Natural killer cell (primary cell): ENCODE results near the gene PEPD. TPM values are rescaled to one million over a fixed set of nuclear protein-coding genes. Genes with fewer than 3 reads are reported as not detected.

Experiments used
- ATAC-seq, 3 donors: fragments of 150-1000 bp in 2 of 3; fragments of 200-7000 bp in 1 of 3; cut with Tn5 transposase; 1 replicate in 1 of 3; 2 replicates in 2 of 3; pipeline ENCODE4 v1.10.0; 2021; ENCODE audit warnings: mild to moderate bottlenecking in 2 of 3, moderate library complexity in 2 of 3
- DNase-seq, 2 donors: peaks; one replicate each; pipeline versions ENCODE4 v3.0.0 to v3.0.0-alpha.2; 2013 to 2021; ENCODE audit warnings: mixed read lengths in 1 of 2
- H3K27ac ChIP-seq: one replicate; pipeline ENCODE4 v1.5.1; 2013; ENCODE audit warnings: mild to moderate bottlenecking, low read length
- H3K27me3 ChIP-seq: one replicate; pipeline ENCODE4 v1.6.1; 2013; ENCODE audit warnings: low read length; ENCODE audit not compliant: control insufficient read depth, insufficient read depth
- H3K36me3 ChIP-seq: one replicate; pipeline ENCODE4 v1.6.1; 2013; ENCODE audit warnings: low read length; ENCODE audit not compliant: control insufficient read depth, insufficient read depth
- H3K4me1 ChIP-seq: one replicate; pipeline ENCODE4 v1.6.1; 2013; ENCODE audit warnings: low read length; ENCODE audit not compliant: control insufficient read depth, insufficient read depth
- H3K4me3 ChIP-seq: one replicate; pipeline ENCODE4 v1.5.1; 2013; ENCODE audit warnings: low read length
- H3K9me3 ChIP-seq: one replicate; pipeline ENCODE4 v1.6.1; 2013; ENCODE audit warnings: low read length; ENCODE audit not compliant: control insufficient read depth, insufficient read depth
- H3K27ac Mint-ChIP-seq, 2 donors: one replicate each; pipeline ENCODE4 v1.8.0; 2022; ENCODE audit warnings: mild to moderate bottlenecking in 2 of 2, mixed read lengths in 2 of 2, moderate library complexity in 1 of 2
- H3K27me3 Mint-ChIP-seq, 2 donors: one replicate each; pipeline ENCODE4 v1.8.0; 2022; ENCODE audit warnings: low read depth in 2 of 2, mixed read lengths in 2 of 2
- H3K36me3 Mint-ChIP-seq: one replicate; pipeline ENCODE4 v1.8.0; 2022; ENCODE audit warnings: mixed read lengths
- H3K4me1 Mint-ChIP-seq, 2 donors: one replicate each; pipeline ENCODE4 v1.8.0; 2022; ENCODE audit warnings: mixed read lengths in 2 of 2
- H3K4me3 Mint-ChIP-seq: one replicate; pipeline ENCODE4 v1.8.0; 2022; ENCODE audit warnings: mild to moderate bottlenecking, moderate library complexity, mixed read lengths
- H3K9me3 Mint-ChIP-seq, 2 donors: one replicate each; pipeline ENCODE4 v1.8.0; 2022; ENCODE audit warnings: mixed read lengths in 2 of 2
- WGBS: methylation state at CpG from one replicate; pipeline ENCODE4 v1.1.7; 2013; ENCODE audit warnings: missing lambda C conversion rate; ENCODE audit not compliant: insufficient coverage; 5-methylcytosine and 5-hydroxymethylcytosine counted together
- intact Hi-C: fragments of 100-400 bp; cut with micrococcal nuclease; formaldehyde crosslinking; loops from one replicate; pipeline ENCODE4 v1.14.2; 2022
- total RNA-seq, 4 donors: library from RNA; stranded (reverse); fragments of 120-200 nt in 1 of 4; gene quantifications; one replicate each; pipeline versions ENCODE4 v1.2.3 to v1.2.4, GENCODE V29; 2013 to 2022
- TF ChIP-seq, protein P1 (sequence below): fragments of 200-600 bp; IDR thresholded peaks from one replicate; pipeline ENCODE4 v1.8.0; 2022; ENCODE audit warnings: antibody characterized with exemption

PEPD gene
- total RNA-seq, 3 donors from 2014 or later (not counting 1 experiment from before 2014, with no cell fraction given), result 33.9 to 42.2 (median 40.9) TPM

GRCh38 chr19:33503433-33504057 is 18.0 kb downstream of the PEPD start:
- DNase-seq (no peak), ATAC-seq (no peak)
- Mint-ChIP-seq H3K4me1 (peaks cover 0 to 21% of the 10 kb centered on the region in 2 donors), H3K9me3 (no peaks in the 10 kb centered on the region), H3K4me3 (no peak overlapping the region), H3K36me3 (no peaks in the 10 kb centered on the region), H3K27me3 (no peaks in the 10 kb centered on the region), H3K27ac (no peak overlapping the region)
- no peaks in the 10 kb centered on the region for H3K9me3 ChIP-seq
- H3K4me3 ChIP-seq, result no peak overlapping the region
- H3K36me3 ChIP-seq, result peaks cover 8% of the 10 kb centered on the region
- TF ChIP-seq, protein P1, sequence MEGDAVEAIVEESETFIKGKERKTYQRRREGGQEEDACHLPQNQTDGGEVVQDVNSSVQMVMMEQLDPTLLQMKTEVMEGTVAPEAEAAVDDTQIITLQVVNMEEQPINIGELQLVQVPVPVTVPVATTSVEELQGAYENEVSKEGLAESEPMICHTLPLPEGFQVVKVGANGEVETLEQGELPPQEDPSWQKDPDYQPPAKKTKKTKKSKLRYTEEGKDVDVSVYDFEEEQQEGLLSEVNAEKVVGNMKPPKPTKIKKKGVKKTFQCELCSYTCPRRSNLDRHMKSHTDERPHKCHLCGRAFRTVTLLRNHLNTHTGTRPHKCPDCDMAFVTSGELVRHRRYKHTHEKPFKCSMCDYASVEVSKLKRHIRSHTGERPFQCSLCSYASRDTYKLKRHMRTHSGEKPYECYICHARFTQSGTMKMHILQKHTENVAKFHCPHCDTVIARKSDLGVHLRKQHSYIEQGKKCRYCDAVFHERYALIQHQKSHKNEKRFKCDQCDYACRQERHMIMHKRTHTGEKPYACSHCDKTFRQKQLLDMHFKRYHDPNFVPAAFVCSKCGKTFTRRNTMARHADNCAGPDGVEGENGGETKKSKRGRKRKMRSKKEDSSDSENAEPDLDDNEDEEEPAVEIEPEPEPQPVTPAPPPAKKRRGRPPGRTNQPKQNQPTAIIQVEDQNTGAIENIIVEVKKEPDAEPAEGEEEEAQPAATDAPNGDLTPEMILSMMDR, result no peak
- WGBS, result 94% methylated on average over 21 of the region's 21 CpGs
- no peaks in the 10 kb centered on the region for H3K4me1 ChIP-seq
- intact Hi-C loops, result no loop called here
- H3K27me3 ChIP-seq, result no peaks in the 10 kb centered on the region
- no peak overlapping the region for H3K27ac ChIP-seq

DNA sequence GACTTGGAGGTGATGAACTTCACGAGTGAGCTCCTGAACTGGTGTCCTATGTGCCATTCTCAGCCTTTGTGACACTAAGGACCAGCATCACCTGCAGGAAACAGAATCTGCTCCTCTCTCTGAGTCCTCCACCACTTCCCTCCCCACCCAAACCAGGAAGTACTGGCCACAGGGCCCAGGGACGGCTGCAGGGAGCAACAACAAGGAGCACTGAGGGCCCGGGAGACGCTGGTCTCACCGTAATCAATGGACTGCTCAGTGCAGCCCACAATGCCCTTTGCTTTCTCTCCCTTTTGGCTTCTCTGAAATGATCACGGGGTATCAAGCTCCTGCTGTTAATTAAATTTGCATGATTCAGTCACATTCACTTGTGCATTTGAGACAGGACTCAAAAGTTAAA is 18.6 kb downstream of the PEPD start:
- H3K27me3 Mint-ChIP-seq, result no peaks in the 10 kb centered on the region
- intact Hi-C loops, result no loop called here
- Histone ChIP-seq H3K9me3 (no peaks in the 10 kb centered on the region), H3K27me3 (no peaks in the 10 kb centered on the region), H3K4me1 (no peaks in the 10 kb centered on the region), H3K4me3 (no peak overlapping the region), H3K36me3 (peaks cover 8% of the 10 kb centered on the region), H3K27ac (no peak overlapping the region)
- H3K4me1 Mint-ChIP-seq, result peaks cover 0 to 21% of the 10 kb centered on the region in 2 donors
- no peak overlapping the region for H3K27ac Mint-ChIP-seq
- ATAC-seq (no peak), DNase-seq (no peak)
- WGBS, result 88% methylated on average over 6 of the region's 6 CpGs
- TF ChIP-seq, protein P1, result no peak
- no peaks in the 10 kb centered on the region for H3K36me3 Mint-ChIP-seq
- H3K9me3 Mint-ChIP-seq, result no peaks in the 10 kb centered on the region
- no peak overlapping the region for H3K4me3 Mint-ChIP-seq

- intact Hi-C loops, result no loop called here
- ATAC-seq (no peak), DNase-seq (no peak)
- H3K9me3 ChIP-seq, result no peaks in the 10 kb centered on the region
- Mint-ChIP-seq H3K4me1 (peaks cover 0 to 21% of the 10 kb centered on the region in 2 donors), H3K9me3 (no peaks in the 10 kb centered on the region), H3K4me3 (no peak overlapping the region), H3K36me3 (no peaks in the 10 kb centered on the region), H3K27ac (no peak overlapping the region), H3K27me3 (no peaks in the 10 kb centered on the region)
- WGBS, result 90% methylated on average over 4 of the region's 4 CpGs
- H3K27ac ChIP-seq, result no peak overlapping the region
- H3K4me1 ChIP-seq, result no peaks in the 10 kb centered on the region
- H3K4me3 ChIP-seq, result no peak overlapping the region
- peaks cover 8% of the 10 kb centered on the region for H3K36me3 ChIP-seq
- TF ChIP-seq, protein P1, result no peak
- no peaks in the 10 kb centered on the region for H3K27me3 ChIP-seq
These were observed 19.1 kb downstream of the PEPD start for GRCh38 chr19:33502521-33502920.
